Hepatic stellate cell (primary cell): ENCODE measurements around the gene NKD1.

Experiments
- DNase-seq: peaks from one replicate; pipeline ENCODE4 v3.0.0; 2011; ENCODE audit warnings: low spot score

NKD1 gene

GRCh38 chr16:50614955-50615724, 66.9 kb downstream of the NKD1 start:
- DNase-seq = no peak

GRCh38 chr16:50615891-50616290, 67.7 kb downstream of the NKD1 start:
- no peak for DNase-seq

GRCh38 chr16:50616386-50616785, 68.2 kb downstream of the NKD1 start:
- no peak for DNase-seq

GRCh38 chr16:50616883-50617645, 68.9 kb downstream of the NKD1 start:
- DNase-seq = no peak

- no peak for DNase-seq
These were observed 69.5 kb downstream of the NKD1 start for GRCh38 chr16:50617646-50618184.

- DNase-seq = no peak
These were observed 70.2 kb downstream of the NKD1 start for GRCh38 chr16:50618238-50618918.

- no peak for DNase-seq
These were observed 71.7 kb downstream of the NKD1 start for GRCh38 chr16:50619702-50620491.

DNA sequence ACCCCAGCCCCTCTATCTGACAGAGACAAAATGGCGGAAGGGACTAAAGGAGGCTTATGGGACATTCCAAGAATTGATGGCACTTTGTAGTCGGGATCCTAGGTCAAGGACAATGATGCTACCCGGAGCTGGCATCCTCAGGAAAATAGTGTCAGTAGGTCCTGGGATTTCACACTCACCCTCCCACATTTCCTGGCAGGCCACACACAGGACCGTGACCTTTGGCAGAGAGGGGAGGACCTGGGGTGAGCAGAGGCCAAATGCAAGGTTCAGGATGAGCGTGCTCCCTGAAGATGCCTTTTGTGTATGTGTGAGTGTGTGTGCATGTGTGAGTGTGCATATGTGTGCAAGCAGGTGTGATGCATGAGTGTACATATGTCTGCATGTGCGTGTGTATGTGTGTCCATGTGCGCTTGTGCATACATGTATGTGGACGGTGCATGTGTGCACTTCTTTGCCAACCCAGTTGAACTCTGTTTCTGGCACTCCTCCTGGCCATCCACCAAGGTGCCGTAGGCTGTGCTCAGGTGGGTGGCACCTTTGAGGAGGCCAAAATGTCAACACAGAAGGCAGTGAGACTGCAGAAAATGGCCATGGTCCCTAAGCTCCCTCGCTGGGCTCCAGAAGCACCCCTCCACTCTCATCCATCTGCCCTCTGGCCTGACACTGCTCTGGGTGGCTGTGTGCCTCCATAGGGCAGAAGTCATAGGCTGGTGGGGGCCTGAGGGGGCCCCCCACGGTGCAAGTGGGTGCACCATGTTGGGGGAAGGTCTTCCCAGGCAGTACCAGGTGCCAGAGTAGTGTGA, 72.7 kb downstream of the NKD1 start:
- DNase-seq = no peak

GRCh38 chr16:50621452-50621792, 73.2 kb downstream of the NKD1 start:
- DNase-seq = no peak

DNA sequence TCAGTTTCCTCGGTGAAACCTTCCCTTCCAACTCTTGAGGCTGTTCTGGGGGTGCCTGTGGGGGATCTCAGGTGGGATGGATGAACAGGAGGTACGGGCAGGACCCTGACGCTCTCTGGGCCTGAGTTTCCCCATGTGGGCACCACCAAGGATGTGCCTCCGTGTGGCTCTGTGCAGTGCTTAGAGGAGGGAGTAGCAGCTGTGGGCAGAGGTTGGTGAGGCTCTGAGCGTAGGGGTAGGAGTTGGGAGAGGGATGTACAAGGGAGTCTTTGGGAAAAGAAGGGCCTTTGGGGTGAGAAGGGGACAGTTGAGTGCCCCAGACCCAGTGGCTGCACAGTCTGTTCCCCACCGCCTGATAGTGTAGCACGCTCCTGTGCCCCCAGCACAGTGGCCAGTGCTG, 73.8 kb downstream of the NKD1 start:
- DNase-seq = no peak

- no peak for DNase-seq
These were observed 74.6 kb downstream of the NKD1 start for GRCh38 chr16:50622643-50623369.

DNA sequence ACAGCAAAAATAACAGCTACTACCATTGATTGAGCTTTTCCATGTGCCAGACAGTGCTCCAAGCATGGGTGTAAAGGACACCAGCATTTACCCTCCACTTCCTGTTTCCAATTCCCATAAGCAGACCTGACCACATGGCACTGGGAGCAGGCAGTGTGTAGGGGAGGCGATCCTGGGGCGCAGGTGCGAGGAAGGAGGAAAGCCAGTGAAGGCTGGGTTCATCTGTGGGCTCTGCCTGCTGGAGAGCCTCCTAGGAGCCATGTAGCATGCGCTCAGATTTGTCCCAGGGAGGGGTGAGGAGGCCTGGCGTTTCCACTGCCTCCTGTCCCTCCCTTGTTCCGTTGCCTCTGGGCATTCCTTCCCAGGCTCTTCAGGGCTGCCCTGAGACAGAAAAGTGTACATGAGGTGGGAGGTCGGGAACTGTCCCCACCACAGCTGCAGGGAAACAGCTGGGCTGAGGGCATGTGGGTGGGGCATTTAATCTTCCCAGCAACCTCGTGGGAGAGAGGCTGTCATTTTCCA, 76.3 kb downstream of the NKD1 start:
- DNase-seq = no peak

GRCh38 chr16:50625374-50625773, 77.2 kb downstream of the NKD1 start:
- DNase-seq = no peak

DNA sequence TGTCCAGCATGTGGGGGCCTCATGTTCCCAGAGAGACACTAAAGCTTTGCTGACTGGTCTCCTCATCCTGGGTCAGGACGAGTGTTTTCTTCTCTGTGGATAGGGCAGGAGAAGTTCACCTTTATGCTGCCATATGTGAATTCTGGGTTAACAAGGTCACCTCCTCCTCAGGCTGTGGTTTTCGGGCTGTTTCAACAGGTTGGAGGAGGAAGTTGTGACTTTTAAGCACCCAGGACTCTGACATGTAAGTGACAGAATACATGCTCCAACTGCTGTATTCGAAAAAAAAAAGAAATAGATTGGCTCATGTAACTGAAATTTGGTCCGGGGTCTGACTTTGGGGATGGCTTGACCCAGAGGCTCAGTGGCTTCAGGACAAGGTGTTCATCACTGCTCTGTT, 78.7 kb downstream of the NKD1 start:
- no peak for DNase-seq

GRCh38 chr16:50627419-50627818, 79.2 kb downstream of the NKD1 start:
- no peak for DNase-seq

- no peak for DNase-seq
These were observed 80.1 kb downstream of the NKD1 start for GRCh38 chr16:50628156-50628802.

GRCh38 chr16:50629334-50629733, 81.1 kb downstream of the NKD1 start:
- no peak for DNase-seq

DNA sequence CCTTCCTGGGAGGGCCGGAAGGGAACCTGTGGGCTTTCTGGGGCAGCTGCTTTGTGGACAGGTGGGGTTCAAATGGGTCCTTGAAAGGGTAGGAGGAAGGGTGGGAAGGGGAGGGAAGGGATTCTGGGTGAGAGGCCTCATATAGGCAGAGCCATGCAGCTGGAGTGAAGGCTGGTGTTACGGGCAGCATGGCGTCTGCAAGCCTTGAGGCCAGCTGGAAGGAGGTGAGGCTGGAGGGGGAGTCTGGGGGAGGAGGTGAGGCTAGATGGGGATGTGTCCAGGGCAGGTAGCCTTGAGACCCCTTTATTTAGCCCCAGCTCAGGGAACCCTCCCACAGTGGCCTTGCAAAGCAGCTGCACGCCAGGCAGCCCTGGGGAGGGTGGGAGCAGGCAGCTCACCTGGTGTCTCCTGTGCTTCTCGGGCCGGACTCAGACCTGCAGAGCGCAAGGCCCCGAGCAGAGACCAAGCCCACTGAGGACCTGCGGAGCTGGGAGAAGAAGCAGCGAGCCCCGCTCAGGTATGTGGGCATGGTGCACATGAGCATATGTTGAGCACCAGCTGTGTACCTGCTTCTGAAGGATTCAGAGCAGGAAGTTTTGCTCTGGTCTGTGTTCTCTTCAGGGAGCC, 82.3 kb downstream of the NKD1 start:
- no peak for DNase-seq
